OCI-LY1 (cell line): Measurements from ENCODE around the gene BPIFB2.

Experiments used
- EZH2 ChIP-seq: fragments of 200-600 bp; sonication (generic), shearing (Covaris generic); IDR thresholded peaks from 2 replicates; pipeline ENCODE4 v1.8.0; 2017; ENCODE audit warnings: borderline replicate concordance, mixed run types, mild to moderate bottlenecking, antibody characterized with exemption, low read length, moderate library complexity, mixed read lengths
- TF ChIP-seq, protein P1 (sequence below): fragments of 200-600 bp; sonication (generic), shearing (Covaris generic); IDR thresholded peaks from 2 replicates; pipeline ENCODE4 v1.5.1; 2017; ENCODE audit warnings: mild to moderate bottlenecking, antibody characterized with exemption, low read length, moderate library complexity, mixed read lengths

DNA sequence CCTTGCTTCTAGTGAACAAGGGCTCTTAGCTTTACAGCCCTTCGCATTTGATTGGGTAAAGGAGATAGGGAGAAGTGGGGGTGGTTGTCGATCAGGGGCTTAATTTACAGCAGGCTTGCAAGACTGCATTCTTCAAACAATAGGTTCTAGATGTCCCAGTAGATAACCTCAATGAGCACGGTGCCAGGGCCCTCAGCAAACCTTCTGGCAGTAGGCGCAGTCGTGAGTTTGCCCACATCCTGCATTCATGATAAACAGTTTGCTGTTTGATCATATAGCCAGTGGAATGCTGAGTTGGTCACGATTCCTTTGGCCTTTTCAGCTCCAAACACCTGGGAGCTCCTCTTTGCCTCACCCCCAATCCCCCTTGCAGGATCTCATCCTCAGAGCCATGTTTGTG is 30.8 kb upstream of the BPIFB2 start:
- TF ChIP-seq, protein P1, sequence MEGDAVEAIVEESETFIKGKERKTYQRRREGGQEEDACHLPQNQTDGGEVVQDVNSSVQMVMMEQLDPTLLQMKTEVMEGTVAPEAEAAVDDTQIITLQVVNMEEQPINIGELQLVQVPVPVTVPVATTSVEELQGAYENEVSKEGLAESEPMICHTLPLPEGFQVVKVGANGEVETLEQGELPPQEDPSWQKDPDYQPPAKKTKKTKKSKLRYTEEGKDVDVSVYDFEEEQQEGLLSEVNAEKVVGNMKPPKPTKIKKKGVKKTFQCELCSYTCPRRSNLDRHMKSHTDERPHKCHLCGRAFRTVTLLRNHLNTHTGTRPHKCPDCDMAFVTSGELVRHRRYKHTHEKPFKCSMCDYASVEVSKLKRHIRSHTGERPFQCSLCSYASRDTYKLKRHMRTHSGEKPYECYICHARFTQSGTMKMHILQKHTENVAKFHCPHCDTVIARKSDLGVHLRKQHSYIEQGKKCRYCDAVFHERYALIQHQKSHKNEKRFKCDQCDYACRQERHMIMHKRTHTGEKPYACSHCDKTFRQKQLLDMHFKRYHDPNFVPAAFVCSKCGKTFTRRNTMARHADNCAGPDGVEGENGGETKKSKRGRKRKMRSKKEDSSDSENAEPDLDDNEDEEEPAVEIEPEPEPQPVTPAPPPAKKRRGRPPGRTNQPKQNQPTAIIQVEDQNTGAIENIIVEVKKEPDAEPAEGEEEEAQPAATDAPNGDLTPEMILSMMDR: no peak
- TF ChIP-seq EZH2: no peak
